MCF 10A (cell line): ENCODE data around the gene CTDSP2. TPM values are rescaled to one million over a fixed set of nuclear protein-coding genes. Genes with fewer than 3 reads are reported as not detected.

Source experiments
- BruUV-seq: library from RNA; stranded (reverse); fragments of 400-500 nt; replicated peaks from 2 replicates; lab custom pipeline; 2021; lab: Mats Ljungman, UMichigan
- CTCF ChIA-PET: fragments of 300-600 bp; sonication (Branson Sonifier 250); formaldehyde crosslinking; extraction: SDS; loops from one replicate; lab custom pipeline; 2021; ENCODE audit warnings: antibody characterized with exemption, inconsistent platforms; lab: Yijun Ruan, JAX
- POLR2A ChIA-PET: fragments of 300-600, 350-650 bp; sonication (Branson Sonifier 250); formaldehyde crosslinking; extraction: SDS; loops from one replicate; lab custom pipeline; 2020; ENCODE audit warnings: antibody characterized with exemption, inconsistent platforms; lab: Yijun Ruan, JAX
- DNase-seq: peaks from one replicate; pipeline ENCODE4 v3.0.0-alpha.2; 2018; ENCODE audit not compliant: unreplicated experiment
- H3K27ac Mint-ChIP-seq: one replicate; pipeline ENCODE4 v1.8.0; 2022; ENCODE audit warnings: mild to moderate bottlenecking, low read depth, mixed read lengths; ENCODE audit not compliant: unreplicated experiment
- H3K27me3 Mint-ChIP-seq: one replicate; pipeline ENCODE4 v1.8.0; 2022; ENCODE audit warnings: mixed read lengths; ENCODE audit not compliant: insufficient read depth, unreplicated experiment
- H3K36me3 Mint-ChIP-seq: one replicate; pipeline ENCODE4 v1.8.0; 2022; ENCODE audit warnings: mild to moderate bottlenecking, moderate library complexity, mixed read lengths; ENCODE audit not compliant: insufficient read depth, unreplicated experiment
- H3K4me1 Mint-ChIP-seq: one replicate; pipeline ENCODE4 v1.8.0; 2022; ENCODE audit warnings: mixed read lengths; ENCODE audit not compliant: insufficient read depth, unreplicated experiment
- H3K4me3 Mint-ChIP-seq: one replicate; pipeline ENCODE4 v1.8.0; 2022; ENCODE audit warnings: mild to moderate bottlenecking, moderate library complexity, mixed read lengths; ENCODE audit not compliant: unreplicated experiment
- H3K9me3 Mint-ChIP-seq: one replicate; pipeline ENCODE4 v1.8.0; 2022; ENCODE audit warnings: mixed read lengths; ENCODE audit not compliant: unreplicated experiment
- CTCF ChIP-seq: fragments of 200-600 bp; IDR thresholded peaks from one replicate; pipeline ENCODE4 v1.8.0; 2022; ENCODE audit warnings: antibody characterized with exemption, mild to moderate bottlenecking; ENCODE audit not compliant: unreplicated experiment
- intact Hi-C: fragments of 100-400 bp; cut with micrococcal nuclease; formaldehyde crosslinking; loops from 2 replicates; pipeline ENCODE4 v1.14.1; 2022
- total RNA-seq: library from RNA; stranded (reverse); gene quantifications from 2 replicates; pipeline ENCODE4 v1.2.3, GENCODE V29; 2022

Gene CTDSP2
- total RNA-seq, 1 experiment from 2014 or later = 73.4 TPM

- Mint-ChIP-seq H3K4me3 (no peak overlapping the region), H3K27me3 (no peaks in the 10 kb centered on the region), H3K4me1 (peaks cover 53% of the 10 kb centered on the region), H3K9me3 (no peaks in the 10 kb centered on the region), H3K27ac (no peak overlapping the region), H3K36me3 (peaks cover 9% of the 10 kb centered on the region)
- no TSS peak for BruUV-seq
- ChIA-PET POLR2A (interaction anchor here (0.6 to 3.4 kb wide), 6 partner anchors 8 to 67 kb away, joined by 3 to 17 read pairs (median 4); partner anchors contain the start of gene TSFM), CTCF (interaction anchor here (0.7 to 1.3 kb wide), 2 partner anchors 63 to 65 kb away, joined by 3 to 5 read pairs; no protein-coding TSS in a partner anchor)
- intact Hi-C loops = no loop called here
- no peak for DNase-seq
- TF ChIP-seq CTCF = no peak
Observed at GRCh38 chr12:57838594-57839302, 7.8 kb downstream of the CTDSP2 start.

- H3K27ac Mint-ChIP-seq = no peak overlapping the region
- no peaks in the 10 kb centered on the region for H3K9me3 Mint-ChIP-seq
- no peak overlapping the region for H3K4me3 Mint-ChIP-seq
- H3K27me3 Mint-ChIP-seq = no peaks in the 10 kb centered on the region
- ChIA-PET CTCF (interaction anchor here (1.2 to 6.8 kb wide), 4 partner anchors 50 to 66 kb away, joined by 5 to 138 read pairs (median 47); no protein-coding TSS in a partner anchor), POLR2A (interaction anchor here (0.6 to 3.4 kb wide), 7 partner anchors 8 to 58 kb away, joined by 3 to 38 read pairs (median 5); partner anchors contain the start of genes CTDSP2 and TSFM)
- no peak for TF ChIP-seq CTCF
- H3K4me1 Mint-ChIP-seq = peaks cover 52% of the 10 kb centered on the region
- H3K36me3 Mint-ChIP-seq = peaks cover 9% of the 10 kb centered on the region
- BruUV-seq = no TSS peak
- intact Hi-C loops = no loop called here
- DNase-seq = no peak
Observed at GRCh38 chr12:57837864-57838562, 8.5 kb downstream of the CTDSP2 start.

GRCh38 chr12:57836442-57837375, 9.8 kb downstream of the CTDSP2 start:
- ChIA-PET POLR2A (interaction anchor here (0.6 to 3.4 kb wide), 14 partner anchors 9 to 75 kb away, joined by 3 to 38 read pairs (median 5); partner anchors contain the start of genes CTDSP2 and TSFM), CTCF (interaction anchor here (0.6 to 6.8 kb wide), 8 partner anchors 8 to 68 kb away, joined by 4 to 138 read pairs (median 7); no protein-coding TSS in a partner anchor)
- peak; percentile 60 for DNase-seq
- no peaks in the 10 kb centered on the region for H3K27me3 Mint-ChIP-seq
- intact Hi-C loops = no loop called here
- BruUV-seq = no TSS peak
- peaks cover 41% of the 10 kb centered on the region for H3K4me1 Mint-ChIP-seq
- H3K9me3 Mint-ChIP-seq = no peaks in the 10 kb centered on the region
- peak overlapping the region; percentile 59 for H3K27ac Mint-ChIP-seq
- no peak for TF ChIP-seq CTCF
- H3K4me3 Mint-ChIP-seq = peak overlapping the region; percentile 46
- peaks cover 8% of the 10 kb centered on the region for H3K36me3 Mint-ChIP-seq
